ENCODE measurements around the gene EFL1.

GRCh38 chr15:82168757-82169156 is 93.8 kb downstream of the EFL1 start:
- no peak for TF ChIP-seq CTCF (IDR thresholded peaks at IDR 0.05)
- TF ChIP-seq ESRRA (IDR thresholded peaks at IDR 0.05; ENCODE audit: borderline replicate concordance, low read length): no peak
- no peak for TF ChIP-seq ELK1 (IDR thresholded peaks at IDR 0.05; ENCODE audit: low read depth, low read length)
